ENCODE data around the gene TOGARAM2. TPM values are rescaled to one million over a fixed set of nuclear protein-coding genes. Genes with fewer than 3 reads are reported as not detected.
"Not testable (repeated sequence)": the region's sequence is repeated elsewhere in the genome, so short reads cannot be mapped to it uniquely, and the experiment has no call there.

The TOGARAM2 gene
- polyA plus RNA-seq, 1 donor = 2.4 TPM

DNA sequence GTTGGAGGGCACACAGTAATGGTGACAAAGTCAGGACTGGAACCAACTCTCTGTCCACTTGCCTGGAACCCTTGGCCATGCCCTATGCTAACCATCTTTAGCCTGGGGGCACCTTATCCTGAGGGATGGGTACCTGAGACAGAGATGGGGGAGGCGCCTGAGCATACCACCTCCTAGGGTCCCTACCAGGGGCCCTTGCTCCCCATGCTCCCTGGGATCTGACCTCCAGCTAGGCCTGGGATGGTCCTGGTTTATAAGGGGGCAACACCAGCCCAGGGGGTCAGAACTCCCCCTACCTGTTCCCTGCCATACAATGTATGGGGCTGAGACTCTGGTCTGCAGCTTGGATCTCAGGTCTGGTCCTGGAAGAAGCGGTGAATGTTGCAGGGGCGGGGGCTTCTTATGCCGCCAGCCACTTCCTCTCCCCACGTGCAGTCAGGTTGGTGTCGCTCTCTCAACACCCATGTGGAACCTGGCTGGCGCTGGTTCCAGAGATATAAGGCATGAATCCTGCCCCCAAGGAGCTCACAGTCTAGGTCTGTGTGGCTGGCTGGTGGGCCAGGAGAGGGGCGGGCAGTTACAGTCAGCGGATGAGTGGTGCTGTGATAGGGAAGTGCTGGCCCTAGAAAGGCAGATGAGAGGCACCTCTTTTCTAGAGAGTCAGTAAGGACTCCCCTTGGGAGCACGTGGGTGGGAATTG is 3.8 kb upstream of the TOGARAM2 start:
- no peak for DNase-seq

DNA sequence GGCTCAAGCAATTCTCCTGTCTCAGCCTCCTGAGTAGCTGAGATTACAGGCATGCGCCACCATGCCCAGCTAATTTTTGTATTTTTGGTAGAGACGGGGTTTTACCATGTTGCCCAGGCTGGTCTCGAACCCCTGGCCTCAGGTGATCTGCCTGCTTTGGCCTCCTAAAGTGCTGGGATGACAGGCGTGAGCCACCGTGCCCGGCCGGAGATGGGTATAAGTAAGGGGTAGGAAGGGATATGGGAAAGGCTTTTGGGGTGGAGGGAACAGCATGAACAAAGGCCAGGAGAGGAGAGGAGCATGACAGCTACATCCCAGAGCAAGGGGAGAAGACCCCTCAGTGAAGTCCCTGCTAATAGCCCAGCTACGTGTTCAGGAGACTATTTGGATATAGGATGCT is 3.1 kb upstream of the TOGARAM2 start:
- DNase-seq = not testable (repeated sequence)

DNA sequence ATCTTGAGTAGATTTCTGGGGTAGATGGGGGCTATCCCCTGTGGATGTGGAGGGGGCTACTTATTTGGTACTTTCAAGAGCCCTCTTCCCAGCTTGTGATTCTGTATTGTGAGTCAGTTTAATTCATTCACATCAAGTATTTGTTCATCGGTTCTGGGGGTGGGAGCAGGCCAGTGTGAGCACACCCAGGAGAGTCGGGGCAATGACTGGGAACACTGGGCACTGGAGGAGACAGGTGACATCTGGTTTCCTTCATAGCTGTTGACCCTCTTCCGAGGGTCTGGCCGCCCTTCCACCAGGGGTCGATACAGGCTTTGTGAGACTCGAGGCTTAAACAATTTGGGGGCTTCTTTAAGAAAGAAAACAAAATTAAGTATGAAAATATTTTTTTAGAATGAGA is 2.5 kb upstream of the TOGARAM2 start:
- no peak for DNase-seq

DNA sequence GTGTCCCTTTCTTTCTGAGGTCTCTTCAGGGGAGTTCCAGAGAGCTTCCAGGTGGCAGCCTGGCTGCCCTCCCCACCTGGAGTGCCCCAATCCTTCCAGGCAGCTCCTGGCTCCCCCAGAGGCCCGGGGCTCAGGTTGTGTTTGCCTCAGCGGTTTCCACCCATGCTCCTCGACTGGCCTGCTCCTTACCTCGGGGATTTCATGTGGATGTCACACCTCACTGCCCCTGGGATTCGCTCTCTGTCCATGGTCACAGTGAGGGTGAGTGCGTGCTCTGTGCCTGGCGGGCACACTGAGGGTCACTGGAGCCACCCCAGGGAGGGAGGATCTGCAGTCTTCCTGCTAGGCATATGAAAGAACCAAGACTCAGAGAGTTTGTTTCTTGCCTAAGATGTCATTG is 2.1 kb upstream of the TOGARAM2 start:
- DNase-seq = no peak

DNA sequence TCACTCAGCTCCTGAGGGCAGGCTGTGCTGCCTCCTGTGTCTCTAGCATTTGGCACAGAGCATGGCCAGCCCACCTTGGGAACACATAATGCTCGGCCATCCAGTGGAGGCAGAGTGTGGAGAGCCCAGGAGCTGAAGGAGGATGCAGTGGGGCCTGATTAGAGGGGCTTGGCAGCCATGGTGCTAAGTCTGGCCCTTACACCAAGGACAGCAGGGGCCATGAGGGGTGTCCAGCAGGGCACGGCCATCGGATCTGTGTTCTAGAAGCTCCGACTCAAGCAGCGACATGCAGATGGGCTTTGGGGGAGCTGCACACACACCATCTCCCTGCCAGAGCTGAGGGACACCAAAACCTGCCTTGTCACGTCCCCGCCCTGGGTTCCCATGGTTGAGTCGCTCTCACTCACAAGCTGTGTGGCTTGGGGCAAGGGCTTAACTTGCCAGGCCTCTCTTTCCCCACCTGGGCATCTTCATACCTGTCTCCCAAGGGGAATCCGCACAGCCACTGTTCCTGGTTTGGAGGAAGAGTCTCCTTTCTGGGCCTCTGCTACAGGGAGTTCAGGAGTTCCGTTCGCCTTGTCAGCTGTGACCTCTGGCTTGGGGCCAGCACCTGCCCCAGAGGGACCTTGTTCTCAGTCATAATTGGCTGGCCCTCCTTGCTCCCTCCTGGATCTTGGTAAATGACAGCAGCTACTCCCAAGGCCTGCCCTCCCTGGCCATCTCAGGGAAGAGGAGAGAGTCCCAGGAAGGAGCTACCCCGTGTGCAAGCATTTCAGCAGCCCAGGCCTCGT is 1.3 kb upstream of the TOGARAM2 start:
- no peak for DNase-seq

DNA sequence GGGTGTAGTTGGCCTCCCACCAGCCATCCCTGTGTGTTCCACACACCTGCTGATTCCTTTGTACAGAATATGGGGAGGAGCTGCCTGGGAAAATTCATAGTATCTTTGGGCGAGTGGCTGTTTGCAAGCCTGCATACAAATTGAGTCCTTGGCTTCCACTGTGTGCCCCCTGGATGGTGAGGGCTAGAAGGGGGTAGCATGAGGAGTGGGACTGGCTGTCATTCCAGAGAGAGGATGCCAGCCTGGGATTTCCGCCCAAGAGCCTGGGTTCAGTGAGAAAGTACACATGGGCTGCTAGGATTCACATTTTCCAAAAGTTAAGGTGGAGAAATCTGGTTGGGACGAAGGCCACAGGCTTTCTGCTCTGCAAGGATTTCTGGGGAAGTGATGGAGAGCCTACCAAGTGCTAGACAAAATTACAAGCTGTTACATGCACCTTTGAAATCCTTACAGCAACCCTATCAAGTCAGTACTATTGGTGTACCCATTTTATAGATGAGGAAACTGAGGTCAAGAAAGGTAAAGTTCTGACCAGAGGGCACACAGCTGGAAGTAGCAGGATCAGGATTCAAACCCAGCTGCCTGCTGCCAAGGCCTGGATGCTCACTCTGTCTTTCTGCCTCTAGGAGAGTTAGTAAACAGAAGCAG is 606 bp upstream of the TOGARAM2 start:
- no peak for DNase-seq

DNA sequence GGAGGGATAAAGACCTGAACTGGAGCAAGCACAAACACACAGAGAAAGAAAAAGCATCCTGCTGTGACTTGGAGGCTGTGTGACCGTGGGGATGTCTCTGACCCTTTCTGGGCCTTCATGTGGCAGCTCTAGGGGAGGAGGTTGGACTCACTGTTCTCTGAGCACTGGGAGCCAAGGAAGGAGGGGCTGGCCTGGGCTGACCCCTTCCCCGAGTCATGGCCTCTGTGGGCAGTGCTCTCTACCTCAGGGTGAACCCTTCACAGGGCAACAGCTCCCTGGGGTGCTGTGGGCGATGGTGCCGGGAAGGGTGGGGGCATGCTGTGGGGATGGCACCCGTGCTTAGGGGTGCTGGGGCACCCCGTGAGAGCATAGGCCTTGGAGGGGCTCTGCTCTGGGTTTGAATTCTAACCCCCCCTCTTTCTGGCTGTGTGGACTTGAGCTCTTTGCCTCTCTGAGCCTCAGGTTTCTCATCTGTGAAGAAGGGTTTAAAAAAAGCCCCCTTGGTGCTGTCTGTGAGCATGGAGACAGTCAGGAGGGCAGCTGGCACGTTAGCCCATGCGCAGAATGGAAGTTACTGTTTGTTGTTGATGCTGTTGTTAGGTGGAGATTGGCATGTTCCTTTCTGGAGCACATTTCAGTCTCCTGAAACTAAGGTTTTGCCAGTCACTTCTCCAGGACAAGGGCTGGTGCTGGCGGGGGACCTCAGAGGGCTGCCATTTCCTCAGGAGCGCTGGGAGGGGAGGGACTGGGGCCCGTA is 700 bp downstream of the TOGARAM2 start:
- DNase-seq = no peak

DNA sequence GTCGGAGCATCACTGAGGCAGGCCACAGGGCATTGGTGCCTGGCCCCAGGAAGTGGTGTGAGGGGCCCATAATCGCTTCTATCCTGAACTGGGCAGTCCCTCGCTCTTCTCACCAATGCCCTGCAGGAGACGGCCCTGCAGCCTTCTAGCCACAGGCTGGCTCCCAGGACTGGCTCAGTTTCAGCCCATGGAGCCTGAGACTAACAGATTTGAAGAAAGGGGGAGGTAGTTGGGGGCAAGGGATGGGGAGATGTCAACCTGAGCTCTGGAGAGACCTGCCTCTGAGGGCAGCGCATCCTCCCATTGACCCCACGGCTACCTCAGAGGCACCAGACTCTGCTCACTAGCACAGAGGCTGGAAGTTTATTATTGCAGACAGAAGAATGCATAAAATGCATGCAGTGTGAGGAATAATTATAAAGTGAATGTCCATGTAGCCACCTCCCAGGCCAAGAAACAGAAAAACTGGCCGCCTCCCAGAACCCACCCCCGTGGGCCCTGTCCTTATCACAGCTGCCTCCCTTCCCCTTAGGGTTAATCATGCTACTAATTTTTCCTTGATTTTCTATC is 1.4 kb downstream of the TOGARAM2 start:
- no peak for DNase-seq

DNA sequence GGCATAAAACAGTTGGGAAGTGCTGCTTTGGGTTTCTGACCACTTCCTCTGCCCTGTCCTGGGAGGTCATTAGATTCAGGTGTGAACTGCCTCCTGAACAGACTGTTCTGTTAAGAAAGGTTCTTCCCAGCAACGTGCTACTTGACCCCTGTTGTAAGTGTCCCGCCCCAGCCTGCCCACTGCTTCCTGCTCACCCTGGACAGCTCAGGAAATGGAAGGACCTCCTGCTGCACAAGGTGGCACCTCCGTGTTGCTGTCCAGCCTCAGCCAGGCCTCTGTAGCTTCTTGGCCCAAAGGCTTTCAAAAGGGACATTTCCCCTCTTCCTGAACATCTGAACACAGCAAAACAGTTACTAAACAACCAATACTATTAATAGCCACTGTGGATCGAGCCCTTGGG is 5.3 kb downstream of the TOGARAM2 start:
- DNase-seq = no peak

DNA sequence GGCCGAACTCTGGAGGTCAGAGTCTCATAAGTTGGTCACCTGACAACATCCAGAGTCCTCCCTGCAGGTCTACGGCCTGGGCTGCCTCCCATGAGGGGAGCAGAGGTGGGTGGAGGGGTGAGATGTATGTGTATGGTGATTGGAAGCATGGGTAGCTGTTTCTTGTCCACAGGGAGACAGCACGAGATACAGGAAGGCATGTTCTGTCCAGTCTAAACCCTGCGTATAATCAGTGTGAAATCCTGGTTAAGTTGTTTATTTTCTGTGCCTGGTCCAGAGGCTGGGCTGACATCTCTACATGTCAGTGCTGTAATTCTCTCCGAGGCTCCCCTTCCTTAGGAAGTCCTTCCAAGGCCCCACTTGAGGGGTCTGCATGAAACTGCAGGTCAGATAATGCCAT is 8.9 kb downstream of the TOGARAM2 start:
- DNase-seq = no peak

DNA sequence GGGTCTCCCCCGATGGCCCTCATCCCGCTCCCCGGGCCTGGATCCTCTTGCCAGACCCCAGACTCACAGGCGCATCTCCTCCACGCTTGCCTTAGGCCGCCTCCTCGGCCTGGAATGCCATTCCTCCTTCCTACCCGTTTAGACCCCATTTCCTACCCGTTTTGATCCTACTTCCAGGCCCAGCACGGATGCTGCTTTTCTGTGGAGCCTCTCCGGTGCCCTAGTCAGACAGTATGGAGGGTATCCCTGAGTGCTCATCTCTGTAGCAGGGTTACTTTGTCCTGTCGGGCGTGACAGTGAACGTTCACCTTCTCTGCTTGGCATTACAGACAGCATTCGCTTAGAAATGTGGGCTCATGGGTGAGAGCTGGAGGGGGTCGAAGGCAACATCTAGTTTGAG is 9.3 kb downstream of the TOGARAM2 start:
- DNase-seq = no peak

DNA sequence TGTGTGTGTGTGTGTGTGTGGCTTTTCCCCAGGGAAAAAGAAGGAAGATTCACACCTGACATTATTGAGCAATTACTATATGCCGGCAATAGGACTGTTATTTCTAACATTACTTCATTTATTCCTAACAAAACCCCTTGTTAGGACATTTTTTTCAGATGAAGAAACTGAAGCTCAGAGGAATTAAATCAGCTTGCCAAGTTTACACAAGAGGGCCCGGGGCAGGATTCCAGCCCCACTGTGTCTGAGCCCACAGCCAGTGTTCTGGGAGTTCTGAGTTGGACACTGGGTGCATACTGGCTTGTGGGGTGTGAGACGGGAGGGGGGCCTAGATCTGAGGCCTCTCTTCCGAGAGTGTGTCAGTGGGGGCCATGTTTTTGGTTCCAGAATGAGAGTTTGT is 9.9 kb downstream of the TOGARAM2 start:
- no peak for DNase-seq

DNA sequence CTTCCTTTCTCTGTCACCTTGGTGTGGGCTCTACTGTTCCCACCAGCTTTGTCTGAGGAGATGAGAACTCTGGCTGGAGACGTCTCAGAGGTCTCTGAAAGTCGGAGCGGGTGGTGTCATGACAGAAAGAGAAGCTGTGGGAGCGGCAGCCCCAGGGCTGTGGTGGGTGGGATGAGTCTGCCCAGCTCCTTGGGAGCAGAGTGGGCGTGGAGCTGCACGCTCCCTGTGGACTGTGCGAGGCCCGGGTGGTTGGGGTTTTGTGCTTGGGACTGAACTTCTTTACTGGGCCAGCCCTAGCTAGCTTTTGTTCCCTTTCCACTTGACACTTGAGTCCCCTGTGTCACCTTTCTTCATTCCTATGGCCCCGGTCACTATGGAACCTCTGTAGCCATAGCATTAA is 10.4 kb downstream of the TOGARAM2 start:
- DNase-seq = no peak

DNA sequence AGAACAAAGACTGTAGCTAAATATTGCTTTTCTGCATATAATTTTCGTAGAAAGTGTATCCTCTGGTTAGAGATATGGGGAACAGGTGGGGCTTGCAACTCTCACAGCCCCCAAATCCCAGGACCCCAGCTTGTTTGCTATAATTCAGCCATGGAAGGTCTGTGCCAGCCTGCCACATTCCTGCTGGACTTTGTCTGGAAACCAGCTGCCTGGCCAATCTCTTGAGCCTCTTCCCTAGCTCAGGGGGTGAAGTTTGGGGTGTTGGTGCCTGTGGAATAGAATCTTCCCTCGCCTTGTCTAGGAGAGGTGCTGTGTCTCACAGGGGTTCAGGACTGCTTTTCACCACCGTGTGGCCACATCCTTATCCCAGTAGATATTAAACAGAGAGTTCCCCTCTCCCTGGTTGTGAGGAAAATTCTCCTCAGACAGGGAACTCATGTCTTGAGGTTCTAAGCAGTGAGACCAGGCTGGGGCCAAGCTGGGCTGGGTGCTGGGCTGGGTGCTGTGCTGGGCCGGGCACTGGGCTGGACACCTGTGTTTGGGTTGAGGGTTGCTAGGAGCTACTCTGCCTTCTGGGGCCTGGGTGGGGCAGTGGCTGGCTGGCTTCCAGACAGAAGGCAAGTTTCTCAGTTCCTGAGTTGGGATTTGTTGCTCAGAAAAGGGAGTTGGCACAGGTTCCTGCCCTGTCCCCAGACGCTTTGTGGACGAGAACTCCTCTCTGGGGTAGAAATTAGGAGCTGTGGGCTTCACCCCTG is 12.3 kb downstream of the TOGARAM2 start:
- no peak for DNase-seq

DNA sequence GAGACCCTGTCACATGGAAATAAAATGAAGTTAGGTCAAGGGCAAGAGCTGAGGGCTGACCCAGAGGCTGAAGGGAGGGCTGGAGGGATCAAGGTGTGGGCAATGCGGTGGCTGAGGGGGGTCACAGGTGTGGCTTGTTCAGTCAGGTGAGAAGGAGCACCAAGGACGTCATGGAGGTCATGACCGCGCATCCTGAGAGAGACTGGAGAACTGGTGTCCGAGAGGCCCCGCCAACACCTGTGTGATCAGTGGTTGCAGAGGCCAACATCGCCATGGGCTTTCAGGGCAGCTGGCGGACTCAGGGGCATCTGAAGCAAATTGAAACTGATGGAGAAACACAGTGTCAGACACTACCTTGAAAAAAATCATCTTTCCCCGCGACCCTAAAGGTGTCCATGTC is 13.0 kb downstream of the TOGARAM2 start:
- DNase-seq = no peak

DNA sequence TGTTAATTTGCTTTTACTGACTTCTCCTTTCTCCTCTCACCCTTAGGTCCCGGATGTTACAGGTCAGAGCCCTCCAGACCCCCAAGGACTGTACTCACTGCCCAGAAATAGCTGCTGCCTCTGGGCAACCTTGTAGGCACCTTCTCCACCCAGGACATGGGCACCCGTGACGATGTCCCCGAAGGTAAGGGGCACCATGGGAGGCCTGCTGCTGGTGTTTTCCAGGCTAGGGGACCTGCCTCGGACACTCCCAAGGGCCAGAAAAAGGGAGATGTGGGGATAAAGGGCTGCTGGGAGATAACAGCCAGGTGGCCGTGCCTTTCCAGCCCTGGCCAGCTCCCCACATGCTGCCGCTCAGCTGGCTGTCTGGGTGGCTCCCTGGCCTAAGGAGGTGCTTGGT is 13.6 kb downstream of the TOGARAM2 start:
- no peak for DNase-seq

DNA sequence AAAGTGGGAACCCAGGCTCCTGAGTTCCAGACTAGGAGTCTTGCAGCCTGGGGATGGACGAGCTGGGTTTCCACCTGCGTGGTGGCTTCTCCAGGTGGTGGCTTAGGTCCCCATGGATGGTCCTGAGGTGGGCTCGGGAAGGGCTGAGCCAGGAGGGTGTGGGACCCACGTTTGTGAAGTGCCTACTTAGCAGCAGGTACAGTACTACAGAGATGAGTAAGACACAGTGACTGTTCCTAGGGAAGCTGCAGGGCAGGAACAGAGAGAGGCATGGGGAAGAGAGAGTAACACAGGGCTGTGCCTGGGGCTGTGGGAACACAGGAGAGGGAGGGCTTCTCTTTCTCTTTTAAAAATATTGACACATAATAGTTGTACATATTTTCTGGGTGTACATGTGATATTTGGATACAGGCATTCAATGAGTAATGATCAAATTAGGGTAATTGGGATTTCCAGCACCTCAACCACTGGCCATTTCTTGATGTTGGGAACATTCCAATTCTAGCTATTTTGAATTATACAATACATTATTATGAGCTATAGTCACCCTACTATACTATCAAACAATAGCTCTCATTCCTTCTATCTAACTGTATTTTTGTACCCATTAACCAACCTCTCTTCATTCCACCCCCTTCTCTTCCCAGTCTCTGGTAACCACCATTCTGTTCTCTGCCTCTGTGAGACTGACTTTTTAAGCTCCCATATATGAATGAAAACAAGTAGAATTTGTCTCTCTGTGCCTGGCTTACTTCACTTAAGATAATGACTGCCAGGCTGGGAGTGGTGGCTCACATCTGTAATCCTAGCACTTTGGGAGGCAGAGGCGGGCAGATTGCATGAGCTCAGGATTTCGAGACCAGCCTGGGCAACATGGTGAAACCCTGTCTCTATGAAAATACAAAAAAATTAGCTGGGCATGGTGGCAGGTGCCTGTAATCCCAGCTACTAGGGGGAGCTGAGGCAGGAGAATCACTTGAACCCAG is 15.0 kb downstream of the TOGARAM2 start:
- no peak for DNase-seq

DNA sequence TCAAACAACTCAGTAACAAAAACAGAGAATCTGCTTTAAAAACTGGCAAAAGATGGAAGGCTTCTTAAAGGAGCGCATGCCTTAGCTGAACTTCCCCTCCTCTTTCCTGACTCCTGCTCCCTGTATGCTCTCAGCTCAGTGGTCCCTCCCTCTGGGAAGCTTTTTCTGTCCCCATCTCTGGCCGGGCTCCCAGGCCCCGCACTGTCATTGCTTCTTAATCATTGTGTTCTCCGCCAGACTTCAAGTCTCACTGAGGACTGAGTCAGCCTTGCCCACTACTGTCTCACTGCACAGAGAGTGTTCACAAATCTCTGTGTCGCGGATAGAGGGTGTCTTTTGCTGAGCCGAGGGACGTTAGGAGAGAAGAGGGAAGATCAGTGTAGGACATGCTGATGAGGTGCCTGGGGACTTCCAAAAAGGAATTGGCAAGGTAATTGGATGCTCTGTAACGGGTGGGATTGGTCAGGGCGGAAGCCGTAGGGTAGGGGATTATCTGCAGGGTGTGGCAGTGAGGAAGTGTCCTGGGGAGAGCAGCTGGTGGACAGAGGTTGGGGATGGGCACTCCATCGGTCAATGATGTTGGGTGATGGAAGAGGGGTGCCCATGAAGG is 16.2 kb downstream of the TOGARAM2 start:
- DNase-seq = no peak

DNA sequence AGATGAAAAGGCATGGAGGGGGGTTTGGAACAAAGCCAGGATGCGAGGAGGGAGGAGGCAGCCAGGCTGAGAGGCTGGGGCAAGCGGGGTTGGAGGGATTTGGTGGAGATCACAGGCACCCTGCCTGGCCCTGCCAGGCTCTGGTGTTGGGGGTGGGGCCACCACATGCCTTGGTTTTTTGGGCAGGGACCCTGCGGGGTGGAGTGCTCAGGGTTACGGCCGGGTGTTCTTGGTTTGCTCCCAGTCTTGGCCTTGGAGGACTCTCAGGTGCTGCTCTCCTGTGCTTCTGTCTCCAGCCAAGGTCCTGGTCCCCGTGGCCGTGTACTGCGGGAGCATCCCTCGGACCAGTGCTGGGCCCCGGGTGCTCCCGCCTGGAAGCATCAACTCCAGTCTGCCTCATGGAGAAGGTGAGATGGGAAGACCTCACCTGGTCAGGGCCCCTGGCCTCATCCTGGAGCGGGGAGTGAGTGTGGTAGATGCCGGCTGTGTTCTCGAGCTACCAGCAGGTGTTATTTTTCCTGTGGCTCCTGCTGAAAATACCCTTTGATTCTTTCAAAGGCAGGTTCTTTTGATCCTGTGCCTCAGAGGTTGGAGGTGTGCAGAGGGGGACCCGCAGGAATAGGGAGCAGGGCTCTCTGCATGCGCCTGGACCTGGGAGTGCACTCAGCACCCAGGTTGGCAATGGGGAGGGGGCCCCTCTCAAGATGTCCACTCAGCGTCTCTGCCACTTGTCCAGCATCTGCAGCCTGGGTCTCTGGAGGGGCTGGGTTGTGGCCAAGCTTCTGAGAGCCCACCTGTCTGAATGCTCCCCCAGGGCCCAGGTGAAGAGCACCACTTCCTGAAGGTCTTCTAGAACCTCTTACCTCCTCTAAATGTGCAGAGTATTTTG is 17.0 kb downstream of the TOGARAM2 start:
- no peak for DNase-seq

Data from left kidney (tissue), 2 donors.